K562 (cell line): ENCODE measurements around the gene SOX15. TPM values are rescaled to one million over a fixed set of nuclear protein-coding genes. Genes with fewer than 3 reads are reported as not detected.
A peak's percentile ranks its signal among the peaks of the same experiment; 100 is the strongest.

Source experiments
- CTBP1 ChIP-seq: fragments of 450-650 bp; IDR thresholded peaks from 2 replicates; pipeline ENCODE4 v1.6.1; 2016; ENCODE audit warnings: borderline replicate concordance
- CXXC5 ChIP-seq: fragments of 250-450 bp; sonication (Bioruptor Pico); IDR thresholded peaks from 2 replicates; pipeline ENCODE4 v1.8.0; 2022; ENCODE audit warnings: inconsistent platforms, mild to moderate bottlenecking, moderate library complexity
- EP300 ChIP-seq: IDR thresholded peaks from 2 replicates; pipeline ENCODE4 v1.6.1; 2012; ENCODE audit warnings: low read length, improper control_type of control experiment
- HNRNPUL1 ChIP-seq: fragments of 200-400 bp; formaldehyde crosslinking; IDR thresholded peaks from 2 replicates; pipeline ENCODE4 v1.6.1; 2017; ENCODE audit warnings: low read length
- KDM2B ChIP-seq: fragments of 250-450 bp; sonication (Bioruptor Pico); IDR thresholded peaks from 2 replicates; pipeline ENCODE4 v1.8.0; 2021; ENCODE audit warnings: mild to moderate bottlenecking, moderate library complexity
- MEIS2 ChIP-seq: fragments of 450-650 bp; IDR thresholded peaks from 2 replicates; pipeline ENCODE4 v1.6.1; 2014; ENCODE audit warnings: mild to moderate bottlenecking; ENCODE audit not compliant: partially characterized antibody
- MTA2 ChIP-seq: fragments of 450-650 bp; IDR thresholded peaks from 2 replicates; pipeline ENCODE4 v1.6.1; 2016; ENCODE audit warnings: low read depth
- MTA3 ChIP-seq: fragments of 450-650 bp; formaldehyde crosslinking; IDR thresholded peaks from 2 replicates; pipeline ENCODE4 v1.6.1; 2017; ENCODE audit warnings: mild to moderate bottlenecking, borderline replicate concordance
- NR2C1 ChIP-seq, 2 experiments: fragments of 450-650 bp; IDR thresholded peaks; 2 replicates each; pipeline ENCODE4 v1.6.1; 2017; ENCODE audit warnings: mild to moderate bottlenecking in 2 of 2, antibody characterized with exemption in 1 of 2, inconsistent platforms in 1 of 2, missing compliant biosample characterization in 1 of 2, missing genetic modification characterization in 1 of 2
- NR2C2 ChIP-seq, 2 experiments: fragments of 200-800 bp in 1 of 2; sonication (Bioruptor generic) in 1 of 2; sonication (generic) in 1 of 2; formaldehyde crosslinking in 1 of 2; IDR thresholded peaks; 2 replicates each; pipeline versions ENCODE4 v1.6.1 to v1.8.0; 2016 to 2022; ENCODE audit warnings: mild to moderate bottlenecking in 1 of 2, missing compliant biosample characterization in 1 of 2, missing genetic modification characterization in 1 of 2, missing genetic modification reagents in 1 of 2
- PBX2 ChIP-seq, 2 experiments: IDR thresholded peaks in 1 of 2; conservative IDR thresholded peaks in 1 of 2; 2 replicates each; pipeline ENCODE4 v1.6.1; 2016; ENCODE audit warnings: low read depth in 2 of 2, mild to moderate bottlenecking in 1 of 2, missing compliant biosample characterization in 1 of 2, missing genetic modification characterization in 1 of 2, moderate library complexity in 1 of 2
- PKNOX1 ChIP-seq: fragments of 450-650 bp; IDR thresholded peaks from 2 replicates; pipeline ENCODE4 v1.6.1; 2016
- POLR2AphosphoS5 ChIP-seq: IDR thresholded peaks from 2 replicates; pipeline ENCODE4 v1.6.1; 2011; ENCODE audit warnings: mild to moderate bottlenecking, low read depth, low read length, moderate library complexity; ENCODE audit not compliant: control insufficient read depth, insufficient read depth
- RBBP5 ChIP-seq: fragments of 200-600 bp; sonication (generic); IDR thresholded peaks from 2 replicates; pipeline ENCODE4 v1.6.1; 2012; ENCODE audit warnings: borderline replicate concordance, mild to moderate bottlenecking, low read length, control low read depth, inconsistent platforms; ENCODE audit not compliant: insufficient read depth, poor library complexity, severe bottlenecking
- SMC3 ChIP-seq: conservative IDR thresholded peaks from 2 replicates; pipeline ENCODE4 v1.6.1; 2011; ENCODE audit warnings: low read depth, low read length, improper control_type of control experiment; ENCODE audit not compliant: insufficient read depth
- STAT6 ChIP-seq: sonication (generic); formaldehyde crosslinking; IDR thresholded peaks from 2 replicates; pipeline ENCODE4 v1.8.1; 2023; ENCODE audit warnings: mild to moderate bottlenecking, missing genetic modification reagents
- YY1 ChIP-seq, 3 experiments: IDR thresholded peaks; 2 replicates each; pipeline ENCODE4 v1.6.1; 2011; ENCODE audit warnings: low read length in 2 of 3, mild to moderate bottlenecking in 2 of 3, moderate library complexity in 2 of 3, borderline replicate concordance in 1 of 3, control low read depth in 1 of 3, low read depth in 1 of 3; ENCODE audit not compliant: insufficient read depth in 3 of 3, insufficient replicate concordance in 2 of 3, control insufficient read depth in 1 of 3, insufficient read length in 1 of 3; ENCODE audit errors: extremely low read depth in 1 of 3
- ZNF79 ChIP-seq: fragments of 250-450 bp; sonication (Bioruptor Pico); IDR thresholded peaks from 2 replicates; pipeline ENCODE4 v1.4.0; 2020; ENCODE audit warnings: low read depth, mild to moderate bottlenecking, moderate library complexity
- polyA plus RNA-seq, 8 experiments: library from polyadenylated mRNA; depleted of rRNA in 4 of 8; stranded (reverse) in 5 of 8; unstranded in 3 of 8; fragments of >200 nt; fragmentation: Nextera tagmentation in 2 of 8; fragmentation: Illumina TruSeq in 1 of 8; extraction: Ambion mirVana in 2 of 8; extraction: Trizol in 1 of 8; gene quantifications; 2 replicates each; pipeline versions ENCODE4 v1.2.1 to v1.2.3, GENCODE V29; 2011 to 2014; ENCODE audit warnings: inconsistent platforms in 1 of 8, missing spikeins in 1 of 8
- total RNA-seq, 7 experiments: library from RNA; depleted of rRNA in 6 of 7; stranded (reverse); fragments of >200 nt in 6 of 7; fragmentation: Illumina TruSeq in 2 of 7; extraction: Trizol in 2 of 7; gene quantifications; 2 replicates each; pipeline versions ENCODE4 v1.2.1 to v1.2.3, GENCODE V29; 2011 to 2021; ENCODE audit warnings: low replicate concordance in 1 of 7

The SOX15 gene
- total and polyA plus RNA-seq, 9 of the 15 experiments (the other 6 are each of a cell fraction or from before 2014, with no cell fraction given), result 0.07 to 0.33 (median 0.19) TPM; not detected in 5

GRCh38 chr17:7586673-7587419 is 3.0 kb downstream of the SOX15 start (continued):
- TF ChIP-seq PKNOX1 (peak; percentile 87), STAT6 (CRISPR knock-in tag) (no peak), POLR2AphosphoS5 (0 out of 2 replicates have a peak, but pooled peaks have one; percentile 6), NR2C2 (CRISPR knock-in tag; IDR thresholded peaks at IDR 0.05) (no peak), NR2C2 (tag; IDR thresholded peaks at IDR 0.05) (0 out of 2 replicates have a peak, but pooled peaks have one; percentile 26), MEIS2 (peak; percentile 68), SMC3 (peak; percentile 27; the same call in 1 of the 2 replicates), MTA2 (no peak), RBBP5 (peak; percentile 22), KDM2B (no peak), YY1 (IDR thresholded peaks at IDR 0.05; ENCODE audit: borderline replicate concordance in 1 of 3, control insufficient read depth in 1 of 3, extremely low read depth in 1 of 3, insufficient read depth in 3 of 3, insufficient read length in 1 of 3, insufficient replicate concordance in 2 of 3, low read depth in 1 of 3, low read length in 2 of 3) (peak in 1 of 3 experiments; percentile 10), CTBP1 (peak; percentile 39; the same call in 1 of the 2 replicates), PBX2 (CRISPR knock-in tag; IDR thresholded peaks at IDR 0.05; ENCODE audit: low read depth) (no peak), PBX2 (tag; conservative IDR thresholded peaks at IDR 0.05; ENCODE audit: low read depth) (0 out of 2 replicates have a peak, but pooled peaks have one; percentile 28), ZNF79 (CRISPR knock-in tag) (no peak), EP300 (0 out of 2 replicates have a peak, but pooled peaks have one; percentile 11), HNRNPUL1 (no peak), NR2C1 (IDR thresholded peaks at IDR 0.05) (0 out of 2 replicates have a peak, but pooled peaks have one; percentile 19), NR2C1 (tag; IDR thresholded peaks at IDR 0.05) (0 out of 2 replicates have a peak, but pooled peaks have one; percentile 23), MTA3 (no peak), CXXC5 (CRISPR knock-in tag) (peak; percentile 11; the same call in 1 of the 2 replicates)
